Transverse colon (tissue), 4 donors: ENCODE measurements around the gene ZNRF4. TPM values are rescaled to one million over a fixed set of nuclear protein-coding genes. Genes with fewer than 3 reads are reported as not detected.

Source experiments
- DNase-seq: peaks from one replicate; pipeline ENCODE4 v3.0.0-alpha.2; 2019
- H3K27ac ChIP-seq, 4 donors: fragments of 200-600 bp; sonication (generic); 2 replicates each; pipeline ENCODE4 v1.5.1; 2016 to 2018; ENCODE audit warnings: inconsistent platforms in 4 of 4
- H3K27me3 ChIP-seq: fragments of 200-600 bp; sonication (generic); 2 replicates; pipeline ENCODE4 v1.5.1; 2017; ENCODE audit warnings: inconsistent platforms
- H3K36me3 ChIP-seq, 4 donors: fragments of 200-600 bp; sonication (generic); 2 replicates each; pipeline ENCODE4 v1.5.1; 2017 to 2019; ENCODE audit warnings: inconsistent platforms in 4 of 4
- H3K4me1 ChIP-seq, 4 donors: fragments of 200-600 bp; sonication (generic); 2 replicates each; pipeline ENCODE4 v1.5.1; 2017 to 2020; ENCODE audit warnings: inconsistent platforms in 4 of 4
- H3K4me3 ChIP-seq, 4 donors: fragments of 200-600 bp; sonication (generic); 1 replicate in 1 of 4; 2 replicates in 3 of 4; pipeline versions ENCODE4 v1.5.1 to v1.6.1; 2017 to 2019; ENCODE audit warnings: inconsistent platforms in 4 of 4
- H3K9me3 ChIP-seq, 2 donors: fragments of 200-600 bp; sonication (generic); 2 replicates each; pipeline ENCODE4 v1.5.1; 2017 to 2019; ENCODE audit warnings: inconsistent platforms in 2 of 2
- CTCF ChIP-seq, 5 experiments: fragments of 200-600 bp in 3 of 5; fragments of 450-650 bp in 2 of 5; sonication (generic) in 3 of 5; IDR thresholded peaks; 1 replicate in 2 of 5; 2 replicates in 3 of 5; pipeline ENCODE4 v1.5.1; 2016 to 2017; ENCODE audit warnings: antibody characterized with exemption in 5 of 5, inconsistent platforms in 3 of 5, mild to moderate bottlenecking in 2 of 5, moderate library complexity in 1 of 5
- EP300 ChIP-seq: sonication (generic); formaldehyde crosslinking; IDR thresholded peaks from one replicate; pipeline ENCODE4 v1.6.1; 2017; ENCODE audit warnings: antibody characterized with exemption, low read depth
- POLR2A ChIP-seq: fragments of 450-650 bp; IDR thresholded peaks from one replicate; pipeline ENCODE4 v1.6.1; 2016; ENCODE audit warnings: antibody characterized with exemption, mild to moderate bottlenecking, moderate library complexity
- POLR2AphosphoS5 ChIP-seq, 3 donors: sonication (generic); formaldehyde crosslinking; IDR thresholded peaks; one replicate each; pipeline ENCODE4 v1.6.1; 2016; ENCODE audit warnings: antibody characterized with exemption in 3 of 3
- WGBS, 2 donors: methylation state at CpG; one replicate each; pipeline ENCODE4 v1.1.5; 2018; ENCODE audit warnings: low coverage in 1 of 2; 5-methylcytosine and 5-hydroxymethylcytosine counted together
- in situ Hi-C, 4 donors: fragments of 200-750 bp; cut with MboI; loops; one replicate each; pipeline versions ENCODE4 v1.15.0 to v1.15.1; 2017; ENCODE audit warnings: low sequenced_read_pairs in 3 of 4, low pct_ligation_motif_present in 1 of 4, low pct_unique_long_range_greater_than_20kb in 1 of 4
- intact Hi-C: fragments of 100-400 bp; cut with DNase I; formaldehyde crosslinking; loops from one replicate; pipeline ENCODE4 v1.15.1; 2023; ENCODE audit warnings: low total_unique reads
- total RNA-seq, 4 donors: library from RNA; depleted of rRNA; stranded (reverse); fragments of >200 nt; gene quantifications; one replicate each; pipeline ENCODE4 v1.1.0, GENCODE V29; 2016

Gene ZNRF4
- total RNA-seq, 4 donors from 2014 or later, result not detected

- intact Hi-C loops, result no loop called here
- Histone ChIP-seq H3K4me1 (peaks cover 0 to 4% (median 0%) of the 10 kb centered on the region in 4 donors), H3K36me3 (no peaks in the 10 kb centered on the region), H3K27me3 (peaks cover 5% of the 10 kb centered on the region), H3K9me3 (no peaks in the 10 kb centered on the region), H3K4me3 (no peak overlapping the region), H3K27ac (no peak overlapping the region)
- no peak for DNase-seq
- WGBS, 2 donors, result 47% methylated on average over 12 of the region's 12 CpGs; no CpG with 5 or more reads in 1 of the 2 donors
- in situ Hi-C loops, result no loop called here
- no peak for TF ChIP-seq POLR2AphosphoS5 (IDR thresholded peaks at IDR 0.05)
Measured at GRCh38 chr19:5466814-5467291, 11.6 kb downstream of the ZNRF4 start.

- Histone ChIP-seq H3K4me3 (no peak overlapping the region), H3K36me3 (no peaks in the 10 kb centered on the region), H3K27me3 (peaks cover 11% of the 10 kb centered on the region), H3K9me3 (no peaks in the 10 kb centered on the region), H3K27ac (no peak overlapping the region), H3K4me1 (peaks cover 0 to 4% (median 0%) of the 10 kb centered on the region in 4 donors)
- in situ Hi-C loops, result no loop called here
- intact Hi-C loops, result no loop called here
- TF ChIP-seq EP300 (no peak), CTCF (IDR thresholded peaks at IDR 0.05) (no peak), POLR2AphosphoS5 (IDR thresholded peaks at IDR 0.05) (no peak), POLR2A (no peak)
- peak; percentile 48 for DNase-seq
- 43 to 52% methylated on average over 1 to 12 of the region's 12 CpGs for WGBS, 2 donors
Measured at GRCh38 chr19:5470264-5470671, 15.1 kb downstream of the ZNRF4 start.

GRCh38 chr19:5472286-5472685 is 17.1 kb downstream of the ZNRF4 start:
- in situ Hi-C loops, result no loop called here
- DNase-seq, result no peak
- H3K9me3 ChIP-seq, result no peaks in the 10 kb centered on the region
- no peak overlapping the region for H3K4me3 ChIP-seq
- 55 to 85% methylated on average over 4 to 16 of the region's 16 CpGs for WGBS, 2 donors
- H3K36me3 ChIP-seq, result no peaks in the 10 kb centered on the region
- no peak overlapping the region for H3K27ac ChIP-seq
- H3K4me1 ChIP-seq, result peaks cover 0 to 2% (median 0%) of the 10 kb centered on the region in 4 donors
- peaks cover 11% of the 10 kb centered on the region for H3K27me3 ChIP-seq
- TF ChIP-seq POLR2A (no peak), POLR2AphosphoS5 (IDR thresholded peaks at IDR 0.05) (no peak), EP300 (no peak), CTCF (IDR thresholded peaks at IDR 0.05) (no peak)
- intact Hi-C loops, result no loop called here

GRCh38 chr19:5473646-5474045 is 18.4 kb downstream of the ZNRF4 start:
- Histone ChIP-seq H3K27ac (no peak overlapping the region), H3K36me3 (no peaks in the 10 kb centered on the region), H3K4me1 (no peaks in the 10 kb centered on the region), H3K9me3 (no peaks in the 10 kb centered on the region), H3K4me3 (no peak overlapping the region), H3K27me3 (peaks cover 23% of the 10 kb centered on the region)
- in situ Hi-C loops (no loop called here), intact Hi-C loops (no loop called here)
- 89% methylated on average over 5 of the region's 5 CpGs; no CpG with 5 or more reads in 1 of the 2 donors for WGBS, 2 donors
- no peak for DNase-seq
- TF ChIP-seq POLR2A (no peak), POLR2AphosphoS5 (IDR thresholded peaks at IDR 0.05) (no peak), EP300 (no peak)

GRCh38 chr19:5477451-5478215 is 22.4 kb downstream of the ZNRF4 start:
- Histone ChIP-seq H3K4me3 (no peak overlapping the region), H3K36me3 (no peaks in the 10 kb centered on the region), H3K4me1 (no peaks in the 10 kb centered on the region), H3K27ac (no peak overlapping the region), H3K9me3 (peaks cover 0 to 11% of the 10 kb centered on the region in 2 donors), H3K27me3 (peaks cover 48% of the 10 kb centered on the region)
- WGBS, 2 donors, result 45% methylated on average over 13 of the region's 13 CpGs; no CpG with 5 or more reads in 1 of the 2 donors
- intact Hi-C loops (no loop called here), in situ Hi-C loops (no loop called here)
- TF ChIP-seq POLR2AphosphoS5 (IDR thresholded peaks at IDR 0.05) (no peak), POLR2A (no peak), CTCF (IDR thresholded peaks at IDR 0.05) (no peak), EP300 (no peak)
- DNase-seq, result no peak
